IMR-90 (cell line): Measurements from ENCODE around the gene LGALS1.

ENCODE experiments used
- BHLHE40 ChIP-seq: fragments of 150-350 bp; IDR thresholded peaks from 2 replicates; pipeline ENCODE4 v1.6.1; 2016; ENCODE audit warnings: mild to moderate bottlenecking, low read depth, low read length
- CEBPB ChIP-seq: IDR thresholded peaks from 2 replicates; pipeline ENCODE4 v1.6.1; 2012; ENCODE audit warnings: low read depth, low read length, improper control_type of control experiment
- FOS ChIP-seq: fragments of 150-350 bp; IDR thresholded peaks from 2 replicates; pipeline ENCODE4 v1.6.1; 2016; ENCODE audit warnings: low read depth, low read length
- MAFK ChIP-seq: IDR thresholded peaks from 2 replicates; pipeline ENCODE4 v1.6.1; 2012; ENCODE audit warnings: low read depth, low read length, improper control_type of control experiment
- POLR2A ChIP-seq: IDR thresholded peaks from 2 replicates; pipeline ENCODE4 v1.6.1; 2012; ENCODE audit warnings: mild to moderate bottlenecking, low read depth, low read length
- RAD21 ChIP-seq: IDR thresholded peaks from 2 replicates; pipeline ENCODE4 v1.6.1; 2012; ENCODE audit warnings: low read length, improper control_type of control experiment
- RCOR1 ChIP-seq: IDR thresholded peaks from 2 replicates; pipeline ENCODE4 v1.6.1; 2012; ENCODE audit warnings: mild to moderate bottlenecking, low read length, improper control_type of control experiment; ENCODE audit not compliant: insufficient replicate concordance
- RFX5 ChIP-seq: IDR thresholded peaks from 2 replicates; pipeline ENCODE4 v1.8.0; 2012; ENCODE audit warnings: low read depth, mild to moderate bottlenecking, low read length, moderate library complexity
- TF ChIP-seq, protein P1 (sequence below): conservative IDR thresholded peaks from 2 replicates; pipeline ENCODE4 v1.5.1; 2012; ENCODE audit warnings: mild to moderate bottlenecking, low read depth, low read length, improper control_type of control experiment
- TF ChIP-seq, protein P2 (sequence below): fragments of 150-350 bp; IDR thresholded peaks from 2 replicates; pipeline ENCODE4 v1.6.1; 2016; ENCODE audit warnings: low read depth, mild to moderate bottlenecking, low read length, moderate library complexity, borderline replicate concordance

DNA sequence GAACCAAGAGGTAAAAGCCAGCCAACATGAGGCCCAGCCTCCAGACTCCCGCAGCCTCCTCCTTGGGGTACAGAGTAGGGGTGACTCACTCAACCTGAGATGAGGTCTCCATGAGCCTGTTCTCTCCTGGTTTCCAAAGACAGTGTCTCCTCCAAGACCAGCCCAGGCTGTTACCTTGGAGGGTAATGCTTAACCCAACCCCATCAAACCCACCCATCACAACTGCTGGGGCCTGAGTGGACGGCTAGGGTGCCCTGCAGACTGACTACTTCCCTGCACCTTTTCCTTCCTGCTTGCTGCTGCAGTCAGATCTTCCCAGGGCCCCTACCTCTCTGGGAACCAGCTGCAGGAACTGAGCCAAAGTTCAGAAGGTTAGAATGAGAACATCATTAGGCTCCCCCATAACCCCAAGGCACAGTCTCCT is 5.6 kb downstream of the LGALS1 start:
- TF ChIP-seq, protein P1, sequence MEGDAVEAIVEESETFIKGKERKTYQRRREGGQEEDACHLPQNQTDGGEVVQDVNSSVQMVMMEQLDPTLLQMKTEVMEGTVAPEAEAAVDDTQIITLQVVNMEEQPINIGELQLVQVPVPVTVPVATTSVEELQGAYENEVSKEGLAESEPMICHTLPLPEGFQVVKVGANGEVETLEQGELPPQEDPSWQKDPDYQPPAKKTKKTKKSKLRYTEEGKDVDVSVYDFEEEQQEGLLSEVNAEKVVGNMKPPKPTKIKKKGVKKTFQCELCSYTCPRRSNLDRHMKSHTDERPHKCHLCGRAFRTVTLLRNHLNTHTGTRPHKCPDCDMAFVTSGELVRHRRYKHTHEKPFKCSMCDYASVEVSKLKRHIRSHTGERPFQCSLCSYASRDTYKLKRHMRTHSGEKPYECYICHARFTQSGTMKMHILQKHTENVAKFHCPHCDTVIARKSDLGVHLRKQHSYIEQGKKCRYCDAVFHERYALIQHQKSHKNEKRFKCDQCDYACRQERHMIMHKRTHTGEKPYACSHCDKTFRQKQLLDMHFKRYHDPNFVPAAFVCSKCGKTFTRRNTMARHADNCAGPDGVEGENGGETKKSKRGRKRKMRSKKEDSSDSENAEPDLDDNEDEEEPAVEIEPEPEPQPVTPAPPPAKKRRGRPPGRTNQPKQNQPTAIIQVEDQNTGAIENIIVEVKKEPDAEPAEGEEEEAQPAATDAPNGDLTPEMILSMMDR = no peak
- TF ChIP-seq RFX5 = no peak
- TF ChIP-seq, protein P2, sequence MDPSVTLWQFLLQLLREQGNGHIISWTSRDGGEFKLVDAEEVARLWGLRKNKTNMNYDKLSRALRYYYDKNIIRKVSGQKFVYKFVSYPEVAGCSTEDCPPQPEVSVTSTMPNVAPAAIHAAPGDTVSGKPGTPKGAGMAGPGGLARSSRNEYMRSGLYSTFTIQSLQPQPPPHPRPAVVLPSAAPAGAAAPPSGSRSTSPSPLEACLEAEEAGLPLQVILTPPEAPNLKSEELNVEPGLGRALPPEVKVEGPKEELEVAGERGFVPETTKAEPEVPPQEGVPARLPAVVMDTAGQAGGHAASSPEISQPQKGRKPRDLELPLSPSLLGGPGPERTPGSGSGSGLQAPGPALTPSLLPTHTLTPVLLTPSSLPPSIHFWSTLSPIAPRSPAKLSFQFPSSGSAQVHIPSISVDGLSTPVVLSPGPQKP = no peak
- TF ChIP-seq MAFK = no peak
- TF ChIP-seq RAD21 = no peak
- no peak for TF ChIP-seq CEBPB
- no peak for TF ChIP-seq FOS
- TF ChIP-seq BHLHE40 = no peak
- TF ChIP-seq POLR2A = no peak
- no peak for TF ChIP-seq RCOR1
